ENCODE data around the gene HIF3A.

Gene HIF3A

GRCh38 chr19:46294494-46294893 is 2.3 kb upstream of the HIF3A start:
- TF ChIP-seq CTCF (IDR thresholded peaks at IDR 0.05; ENCODE audit: extremely low read depth, insufficient read depth, missing control alignments), result no peak

GRCh38 chr19:46295401-46296201 is 1.2 kb upstream of the HIF3A start:
- DNase-seq (ENCODE audit: low spot score), result no peak
- TF ChIP-seq CTCF (IDR thresholded peaks at IDR 0.05; ENCODE audit: extremely low read depth, insufficient read depth, missing control alignments), result no peak
- in situ Hi-C loops (cut with MboI; ENCODE audit: low pct_unique_long_range_greater_than_20kb, low sequenced_read_pairs, unreplicated experiment), result loop anchor here (25.0 kb wide), 1 partner anchor 192 kb away; the partner anchor contains the start of gene PNMA8B

More at GRCh38 chr19:46294494-46294893, 2.3 kb upstream of the HIF3A start:
- in situ Hi-C loops (cut with MboI; ENCODE audit: low pct_unique_long_range_greater_than_20kb, low sequenced_read_pairs, unreplicated experiment), result loop anchor here (25.0 kb wide), 1 partner anchor 193 kb away; the partner anchor contains the start of gene PNMA8B
- DNase-seq (ENCODE audit: low spot score), result no peak

- no peak for TF ChIP-seq CTCF (IDR thresholded peaks at IDR 0.05; ENCODE audit: extremely low read depth, insufficient read depth, missing control alignments)
- in situ Hi-C loops (cut with MboI; ENCODE audit: low pct_unique_long_range_greater_than_20kb, low sequenced_read_pairs, unreplicated experiment), result loop anchor here (25.0 kb wide), 1 partner anchor 191 kb away; the partner anchor contains the start of gene PNMA8B
- DNase-seq (ENCODE audit: low spot score), result no peak
Measured at GRCh38 chr19:46296202-46296480, 701 bp upstream of the HIF3A start.

GRCh38 chr19:46297700-46298478 is 1.0 kb downstream of the HIF3A start:
- DNase-seq (ENCODE audit: low spot score), result no peak
- in situ Hi-C loops (cut with MboI; ENCODE audit: low pct_unique_long_range_greater_than_20kb, low sequenced_read_pairs, unreplicated experiment), result loop anchor here (25.0 kb wide), 1 partner anchor 189 kb away; the partner anchor contains the start of gene PNMA8B
- no peak for TF ChIP-seq CTCF (IDR thresholded peaks at IDR 0.05; ENCODE audit: extremely low read depth, insufficient read depth, missing control alignments)

- in situ Hi-C loops (cut with MboI; ENCODE audit: low pct_unique_long_range_greater_than_20kb, low sequenced_read_pairs, unreplicated experiment), result loop anchor here (25.0 kb wide), 1 partner anchor 189 kb away; the partner anchor contains the start of gene PNMA8B
- TF ChIP-seq CTCF (IDR thresholded peaks at IDR 0.05; ENCODE audit: extremely low read depth, insufficient read depth, missing control alignments), result no peak
Measured at GRCh38 chr19:46298479-46299003, 1.7 kb downstream of the HIF3A start.

GRCh38 chr19:46299004-46299509 is 2.2 kb downstream of the HIF3A start:
- in situ Hi-C loops (cut with MboI; ENCODE audit: low pct_unique_long_range_greater_than_20kb, low sequenced_read_pairs, unreplicated experiment), result loop anchor here (25.0 kb wide), 1 partner anchor 188 kb away; the partner anchor contains the start of gene PNMA8B
- no peak for DNase-seq (ENCODE audit: low spot score)
- TF ChIP-seq CTCF (IDR thresholded peaks at IDR 0.05; ENCODE audit: extremely low read depth, insufficient read depth, missing control alignments), result no peak

More at GRCh38 chr19:46298479-46299003, 1.7 kb downstream of the HIF3A start:
- no peak for DNase-seq (ENCODE audit: low spot score)

Data from GM13977 (cell line).